ENCODE data around the gene SLC6A12.

DNA sequence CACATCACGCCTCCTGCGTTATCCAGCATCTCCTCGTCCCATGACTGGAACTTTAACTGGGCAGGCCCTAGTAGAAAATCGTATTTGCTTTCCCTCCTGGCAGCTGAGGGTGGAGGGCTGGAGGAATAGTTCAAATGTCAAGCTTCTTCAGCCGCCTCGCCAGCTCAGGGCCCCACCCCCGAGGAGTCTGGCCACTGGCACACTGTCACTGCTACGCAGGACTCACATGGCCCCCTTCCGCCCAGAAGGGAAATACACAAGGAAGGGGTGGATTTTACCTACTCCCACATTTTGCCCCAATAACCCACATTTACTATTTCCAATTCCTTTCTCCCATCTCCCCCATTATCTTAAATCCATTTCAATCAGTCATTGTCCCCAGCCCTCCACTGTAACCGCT, 40.1 kb upstream of the SLC6A12 start:
- TF ChIP-seq, protein P1, sequence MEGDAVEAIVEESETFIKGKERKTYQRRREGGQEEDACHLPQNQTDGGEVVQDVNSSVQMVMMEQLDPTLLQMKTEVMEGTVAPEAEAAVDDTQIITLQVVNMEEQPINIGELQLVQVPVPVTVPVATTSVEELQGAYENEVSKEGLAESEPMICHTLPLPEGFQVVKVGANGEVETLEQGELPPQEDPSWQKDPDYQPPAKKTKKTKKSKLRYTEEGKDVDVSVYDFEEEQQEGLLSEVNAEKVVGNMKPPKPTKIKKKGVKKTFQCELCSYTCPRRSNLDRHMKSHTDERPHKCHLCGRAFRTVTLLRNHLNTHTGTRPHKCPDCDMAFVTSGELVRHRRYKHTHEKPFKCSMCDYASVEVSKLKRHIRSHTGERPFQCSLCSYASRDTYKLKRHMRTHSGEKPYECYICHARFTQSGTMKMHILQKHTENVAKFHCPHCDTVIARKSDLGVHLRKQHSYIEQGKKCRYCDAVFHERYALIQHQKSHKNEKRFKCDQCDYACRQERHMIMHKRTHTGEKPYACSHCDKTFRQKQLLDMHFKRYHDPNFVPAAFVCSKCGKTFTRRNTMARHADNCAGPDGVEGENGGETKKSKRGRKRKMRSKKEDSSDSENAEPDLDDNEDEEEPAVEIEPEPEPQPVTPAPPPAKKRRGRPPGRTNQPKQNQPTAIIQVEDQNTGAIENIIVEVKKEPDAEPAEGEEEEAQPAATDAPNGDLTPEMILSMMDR (optimal IDR thresholded peaks at IDR 0.05 in 1 of 3, IDR thresholded peaks at IDR 0.05 in 1 of 3, conservative IDR thresholded peaks at IDR 0.05 in 1 of 3; ENCODE audit: extremely low read depth in 1 of 3, insufficient read depth in 2 of 3, low read length in 3 of 3) = no peak
- no peak for TF ChIP-seq EZH2 (IDR thresholded peaks at IDR 0.05; ENCODE audit: low read length)
